GM12878 (cell line): ENCODE results near the gene ACTN2. TPM values are rescaled to one million over a fixed set of nuclear protein-coding genes. Genes with fewer than 3 reads are reported as not detected.

Experiments used
- ATAC-seq: fragments of 200-7000 bp; cut with Tn5 transposase; 3 replicates; pipeline ENCODE4 v1.9.1; 2020; ENCODE audit warnings: mild to moderate bottlenecking, moderate library complexity
- BruUV-seq: library from RNA; stranded (reverse); fragments of 400-500 nt; replicated peaks from 2 replicates; lab custom pipeline; 2021; lab: Mats Ljungman, UMichigan
- CTCF ChIA-PET: fragments of 300-600 bp; sonication (Branson Sonifier 250); formaldehyde crosslinking; extraction: SDS; loops from one replicate; lab custom pipeline; 2021; ENCODE audit warnings: inconsistent platforms; lab: Yijun Ruan, JAX
- POLR2A ChIA-PET: fragments of 350-600 bp; formaldehyde crosslinking; extraction: SDS; loops from one replicate; lab custom pipeline; 2021; ENCODE audit warnings: inconsistent platforms; lab: Charles Lee
- RAD21 ChIA-PET: fragments of 300-600 bp; sonication (Branson Sonifier 250); formaldehyde crosslinking; loops from one replicate; lab custom pipeline; 2023; ENCODE audit warnings: antibody characterized with exemption; ENCODE audit not compliant: unreplicated experiment; lab: Charles Lee
- SMC1A ChIA-PET: fragments of 300-600 bp; sonication (Branson Sonifier 250); formaldehyde crosslinking; loops from one replicate; lab custom pipeline; 2023; ENCODE audit not compliant: unreplicated experiment, uncharacterized antibody; lab: Charles Lee
- DNase-seq: peaks from one replicate; pipeline ENCODE4 v3.0.0-alpha.2; 2011; ENCODE audit warnings: low read depth, low spot score
- FAIRE-seq: peaks from 3 replicates; lab custom pipeline; 2011; peaks lifted over from hg19 to GRCh38; lab: Jason Lieb, UNC
- H2AFZ ChIP-seq: 2 replicates; pipeline ENCODE4 v1.6.0; 2011; ENCODE audit warnings: low read depth, low read length, control low read depth; ENCODE audit not compliant: control insufficient read depth
- H3K27ac ChIP-seq: 2 replicates; pipeline ENCODE4 v1.5.1; 2011; ENCODE audit warnings: control low read depth; ENCODE audit not compliant: control insufficient read depth, insufficient read depth
- H3K27me3 ChIP-seq, 2 experiments: replicated peaks in 1 of 2; 2 replicates each; pipeline versions ENCODE4 v1.6.0 to v1.6.1; 2011; ENCODE audit warnings: low read length in 1 of 2; ENCODE audit not compliant: control insufficient read depth in 2 of 2, insufficient read depth in 2 of 2
- H3K36me3 ChIP-seq, 2 experiments: 2 replicates each; pipeline ENCODE4 v1.5.1; 2011; ENCODE audit warnings: low read length in 1 of 2; ENCODE audit not compliant: control insufficient read depth in 2 of 2, insufficient read depth in 2 of 2
- H3K4me1 ChIP-seq: 2 replicates; pipeline ENCODE4 v1.6.1; 2011; ENCODE audit warnings: mild to moderate bottlenecking, low read length, moderate library complexity, mixed read lengths; ENCODE audit not compliant: control insufficient read depth, insufficient read depth
- H3K4me2 ChIP-seq: 2 replicates; pipeline ENCODE4 v1.6.0; 2011; ENCODE audit warnings: control low read depth; ENCODE audit not compliant: control insufficient read depth, insufficient read depth
- H3K4me3 ChIP-seq: fragments of 200-600 bp; sonication (generic); 2 replicates; pipeline ENCODE4 v1.5.1; 2016
- H3K79me2 ChIP-seq: 2 replicates; pipeline ENCODE4 v1.6.0; 2011; ENCODE audit warnings: low read length; ENCODE audit not compliant: control insufficient read depth, insufficient read depth
- H3K9ac ChIP-seq: 2 replicates; pipeline ENCODE4 v1.8.0; 2011; ENCODE audit warnings: low read length, control low read depth, mixed read lengths; ENCODE audit not compliant: control insufficient read depth, insufficient read depth
- H3K9me3 ChIP-seq: replicated peaks from 3 replicates; pipeline ENCODE4 v1.5.1; 2011; ENCODE audit warnings: mild to moderate bottlenecking, low read length; ENCODE audit not compliant: control insufficient read depth, insufficient read depth
- H4K20me1 ChIP-seq: 2 replicates; pipeline ENCODE4 v1.6.0; 2011; ENCODE audit not compliant: control insufficient read depth, insufficient read depth
- CHD4 ChIP-seq: fragments of 200-600 bp; sonication (generic); IDR thresholded peaks from 2 replicates; pipeline ENCODE4 v1.6.1; 2016; ENCODE audit warnings: mild to moderate bottlenecking
- EED ChIP-seq: sonication (generic); IDR thresholded peaks from 2 replicates; pipeline ENCODE4 v1.6.1; 2016; ENCODE audit warnings: antibody characterized with exemption, low read depth
- EZH2 ChIP-seq: IDR thresholded peaks from 2 replicates; pipeline ENCODE4 v1.6.1; 2012; ENCODE audit warnings: low read depth, mild to moderate bottlenecking, control low read depth, inconsistent platforms, low read length, borderline replicate concordance; ENCODE audit not compliant: control insufficient read depth
- HCFC1 ChIP-seq: fragments of 150-350 bp; IDR thresholded peaks from 2 replicates; pipeline ENCODE4 v1.6.1; 2014; ENCODE audit warnings: low read length
- KAT2A ChIP-seq: conservative IDR thresholded peaks from 2 replicates; pipeline ENCODE4 v1.6.1; 2011; ENCODE audit warnings: low read depth, low read length; ENCODE audit not compliant: control insufficient read depth
- MTA2 ChIP-seq: fragments of 450-650 bp; IDR thresholded peaks from 2 replicates; pipeline ENCODE4 v1.6.1; 2016; ENCODE audit warnings: low read depth, mild to moderate bottlenecking, moderate library complexity
- MXI1 ChIP-seq: fragments of 150-350 bp; IDR thresholded peaks from 2 replicates; pipeline ENCODE4 v1.6.1; 2011; ENCODE audit warnings: low read depth, mild to moderate bottlenecking, inconsistent platforms, low read length, improper control_type of control experiment
- MYC ChIP-seq: IDR thresholded peaks from 2 replicates; pipeline ENCODE4 v1.6.1; 2011; ENCODE audit warnings: mild to moderate bottlenecking, low read length, moderate library complexity, inconsistent platforms; ENCODE audit not compliant: insufficient read depth, insufficient replicate concordance, insufficient read length, severe bottlenecking
- SMAD5 ChIP-seq: IDR thresholded peaks from 2 replicates; pipeline ENCODE4 v1.6.1; 2016; ENCODE audit warnings: antibody characterized with exemption, low read depth
- ZNF24 ChIP-seq: fragments of 450-650 bp; IDR thresholded peaks from 2 replicates; pipeline ENCODE4 v1.6.1; 2017; ENCODE audit warnings: antibody characterized with exemption, mild to moderate bottlenecking
- WGBS: methylation state at CpG from one replicate; pipeline ENCODE4 v1.1.6; 2016; ENCODE audit warnings: low lambda C conversion rate; ENCODE audit not compliant: insufficient replicate concordance, insufficient coverage; ENCODE audit errors: missing lambda C conversion rate; 5-methylcytosine and 5-hydroxymethylcytosine counted together
- in situ Hi-C: fragments of 300-500 bp; cut with MboI; formaldehyde crosslinking; loops from 9 replicates; pipeline ENCODE4 v1.14.3; 2018; ENCODE audit warnings: mixed read lengths
- intact Hi-C: fragments of 100-400 bp; cut with micrococcal nuclease; formaldehyde crosslinking; loops from one replicate; pipeline ENCODE4 v1.14.2; 2022; ENCODE audit not compliant: unreplicated experiment
- polyA plus RNA-seq, 11 experiments: library from polyadenylated mRNA; depleted of rRNA in 4 of 11; unstranded in 6 of 11; stranded (reverse) in 5 of 11; fragments of >200 nt; fragmentation: Nextera tagmentation in 4 of 11; fragmentation: Illumina TruSeq in 1 of 11; extraction: Ambion mirVana in 4 of 11; extraction: Trizol in 1 of 11; gene quantifications; 1 replicate in 1 of 11; 2 replicates in 10 of 11; pipeline versions ENCODE4 v1.2.1 to v1.2.3, GENCODE V29; 2011 to 2016; ENCODE audit warnings: inconsistent platforms in 2 of 11, missing spikeins in 2 of 11, low read depth in 1 of 11
- total RNA-seq, 4 experiments: library from RNA; depleted of rRNA in 3 of 4; stranded (reverse); fragments of >200 nt in 3 of 4; fragmentation: Illumina TruSeq in 1 of 4; extraction: Trizol in 1 of 4; gene quantifications; 2 replicates each; pipeline versions ENCODE4 v1.2.1 to v1.2.3, GENCODE V29; 2013 to 2021
- TF ChIP-seq, protein P1 (sequence below): IDR thresholded peaks from 2 replicates; pipeline ENCODE4 v1.6.1; 2011; ENCODE audit warnings: borderline replicate concordance, low read depth, mild to moderate bottlenecking, moderate library complexity, mixed read lengths, low read length; ENCODE audit not compliant: insufficient read depth; ENCODE audit errors: extremely low read length
- TF ChIP-seq, protein P2 (sequence below): fragments of 450-650 bp; conservative IDR thresholded peaks from 2 replicates; pipeline ENCODE4 v1.6.1; 2017; ENCODE audit warnings: mild to moderate bottlenecking, moderate library complexity
- TF ChIP-seq, protein P3 (sequence below): fragments of 450-650 bp; IDR thresholded peaks from 2 replicates; pipeline ENCODE4 v1.6.1; 2017; ENCODE audit warnings: antibody characterized with exemption, mild to moderate bottlenecking, moderate library complexity

Gene ACTN2
- total and polyA plus RNA-seq, 10 of the 15 experiments (the other 5 are each of a cell fraction or from before 2014, with no cell fraction given) = 0.10 TPM; not detected in 9

DNA sequence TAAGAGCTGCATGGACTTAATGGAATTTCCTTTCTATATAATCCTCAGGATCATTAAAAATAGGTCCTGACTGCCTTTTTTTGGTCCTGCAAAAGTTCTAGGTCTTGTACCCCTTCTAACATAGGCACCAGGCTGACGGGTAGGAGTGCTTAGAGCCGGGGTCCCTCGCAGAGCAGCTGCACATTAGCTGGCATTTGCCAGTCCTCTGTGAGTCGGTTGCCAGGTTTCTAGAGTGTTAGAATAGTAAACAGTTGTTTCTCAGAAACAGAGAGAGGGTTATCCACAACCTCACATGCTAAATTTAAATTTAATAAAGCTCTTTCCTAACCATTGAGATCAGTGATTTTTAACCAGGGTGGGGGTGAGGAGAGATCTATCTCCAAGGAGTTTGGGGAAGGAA lies 46.6 kb upstream of the ACTN2 start (continued):
- TF ChIP-seq CHD4 (no peak), MXI1 (no peak), ZNF24 (no peak), MYC (no peak), HCFC1 (no peak), EZH2 (no peak), SMAD5 (no peak)
- TF ChIP-seq, protein P1, sequence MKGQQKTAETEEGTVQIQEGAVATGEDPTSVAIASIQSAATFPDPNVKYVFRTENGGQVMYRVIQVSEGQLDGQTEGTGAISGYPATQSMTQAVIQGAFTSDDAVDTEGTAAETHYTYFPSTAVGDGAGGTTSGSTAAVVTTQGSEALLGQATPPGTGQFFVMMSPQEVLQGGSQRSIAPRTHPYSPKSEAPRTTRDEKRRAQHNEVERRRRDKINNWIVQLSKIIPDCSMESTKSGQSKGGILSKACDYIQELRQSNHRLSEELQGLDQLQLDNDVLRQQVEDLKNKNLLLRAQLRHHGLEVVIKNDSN = no peak
- TF ChIP-seq, protein P2, sequence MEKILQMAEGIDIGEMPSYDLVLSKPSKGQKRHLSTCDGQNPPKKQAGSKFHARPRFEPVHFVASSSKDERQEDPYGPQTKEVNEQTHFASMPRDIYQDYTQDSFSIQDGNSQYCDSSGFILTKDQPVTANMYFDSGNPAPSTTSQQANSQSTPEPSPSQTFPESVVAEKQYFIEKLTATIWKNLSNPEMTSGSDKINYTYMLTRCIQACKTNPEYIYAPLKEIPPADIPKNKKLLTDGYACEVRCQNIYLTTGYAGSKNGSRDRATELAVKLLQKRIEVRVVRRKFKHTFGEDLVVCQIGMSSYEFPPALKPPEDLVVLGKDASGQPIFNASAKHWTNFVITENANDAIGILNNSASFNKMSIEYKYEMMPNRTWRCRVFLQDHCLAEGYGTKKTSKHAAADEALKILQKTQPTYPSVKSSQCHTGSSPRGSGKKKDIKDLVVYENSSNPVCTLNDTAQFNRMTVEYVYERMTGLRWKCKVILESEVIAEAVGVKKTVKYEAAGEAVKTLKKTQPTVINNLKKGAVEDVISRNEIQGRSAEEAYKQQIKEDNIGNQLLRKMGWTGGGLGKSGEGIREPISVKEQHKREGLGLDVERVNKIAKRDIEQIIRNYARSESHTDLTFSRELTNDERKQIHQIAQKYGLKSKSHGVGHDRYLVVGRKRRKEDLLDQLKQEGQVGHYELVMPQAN = no peak
- TF ChIP-seq, all 136 proteins: peak for 0

DNA sequence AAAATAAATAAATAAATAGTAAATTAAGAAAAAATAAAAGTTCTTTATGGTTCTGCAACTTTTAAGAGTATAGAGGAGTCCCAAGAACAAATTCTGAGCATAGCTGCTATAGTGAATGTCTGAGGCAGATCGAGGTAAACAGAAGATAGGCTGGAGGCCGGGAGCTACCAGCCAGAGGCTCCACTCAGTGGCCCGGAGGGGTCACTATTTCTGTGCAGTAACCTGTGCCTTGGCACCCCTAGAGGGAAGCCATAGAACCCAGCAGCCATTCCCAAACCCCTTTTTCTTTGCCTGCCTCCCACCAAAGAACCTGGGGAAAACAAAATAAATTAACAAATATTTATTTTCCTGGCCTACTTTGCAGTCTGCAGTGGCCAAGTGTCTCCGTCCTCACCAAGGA lies 43.5 kb upstream of the ACTN2 start:
- H3K4me1 ChIP-seq = no peaks in the 10 kb centered on the region
- ChIA-PET RAD21 (no interaction called here), POLR2A (no interaction called here), SMC1A (no interaction called here), CTCF (no interaction called here)
- no peak overlapping the region for H3K4me2 ChIP-seq
- no peak overlapping the region for H3K4me3 ChIP-seq
- H3K27ac ChIP-seq = no peak overlapping the region
- no peak overlapping the region for H2AFZ ChIP-seq
- H3K9me3 ChIP-seq = no peaks in the 10 kb centered on the region
- FAIRE-seq = no peak
- H4K20me1 ChIP-seq = no peaks in the 10 kb centered on the region
- DNase-seq = no peak
- no peaks in the 10 kb centered on the region for H3K79me2 ChIP-seq
- BruUV-seq = no TSS peak
- H3K27me3 ChIP-seq = no peaks in the 10 kb centered on the region
- H3K36me3 ChIP-seq = no peaks in the 10 kb centered on the region
- H3K9ac ChIP-seq = no peak overlapping the region
- intact Hi-C loops (no loop called here), in situ Hi-C loops (no loop called here)
- WGBS = 28% methylated on average over 4 of the region's 4 CpGs
- TF ChIP-seq MTA2 (no peak), KAT2A (no peak), EED (no peak)
- TF ChIP-seq, protein P2 = no peak
- TF ChIP-seq, protein P3, sequence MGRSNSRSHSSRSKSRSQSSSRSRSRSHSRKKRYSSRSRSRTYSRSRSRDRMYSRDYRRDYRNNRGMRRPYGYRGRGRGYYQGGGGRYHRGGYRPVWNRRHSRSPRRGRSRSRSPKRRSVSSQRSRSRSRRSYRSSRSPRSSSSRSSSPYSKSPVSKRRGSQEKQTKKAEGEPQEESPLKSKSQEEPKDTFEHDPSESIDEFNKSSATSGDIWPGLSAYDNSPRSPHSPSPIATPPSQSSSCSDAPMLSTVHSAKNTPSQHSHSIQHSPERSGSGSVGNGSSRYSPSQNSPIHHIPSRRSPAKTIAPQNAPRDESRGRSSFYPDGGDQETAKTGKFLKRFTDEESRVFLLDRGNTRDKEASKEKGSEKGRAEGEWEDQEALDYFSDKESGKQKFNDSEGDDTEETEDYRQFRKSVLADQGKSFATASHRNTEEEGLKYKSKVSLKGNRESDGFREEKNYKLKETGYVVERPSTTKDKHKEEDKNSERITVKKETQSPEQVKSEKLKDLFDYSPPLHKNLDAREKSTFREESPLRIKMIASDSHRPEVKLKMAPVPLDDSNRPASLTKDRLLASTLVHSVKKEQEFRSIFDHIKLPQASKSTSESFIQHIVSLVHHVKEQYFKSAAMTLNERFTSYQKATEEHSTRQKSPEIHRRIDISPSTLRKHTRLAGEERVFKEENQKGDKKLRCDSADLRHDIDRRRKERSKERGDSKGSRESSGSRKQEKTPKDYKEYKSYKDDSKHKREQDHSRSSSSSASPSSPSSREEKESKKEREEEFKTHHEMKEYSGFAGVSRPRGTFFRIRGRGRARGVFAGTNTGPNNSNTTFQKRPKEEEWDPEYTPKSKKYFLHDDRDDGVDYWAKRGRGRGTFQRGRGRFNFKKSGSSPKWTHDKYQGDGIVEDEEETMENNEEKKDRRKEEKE = no peak
- no peak for ATAC-seq
